NAMALWA (cell line): Measurements from ENCODE around the gene BMPR1A.

Source experiments
- DNase-seq: peaks from one replicate; pipeline ENCODE4 v3.0.0-alpha.2; 2015; ENCODE audit warnings: low spot score

Gene BMPR1A

GRCh38 chr10:86765548-86765947 lies 9.1 kb downstream of the BMPR1A start:
- no peak for DNase-seq

GRCh38 chr10:86768412-86769062 lies 12.1 kb downstream of the BMPR1A start:
- no peak for DNase-seq

GRCh38 chr10:86769991-86770390 lies 13.6 kb downstream of the BMPR1A start:
- no peak for DNase-seq

GRCh38 chr10:86770412-86770960 lies 14.1 kb downstream of the BMPR1A start:
- DNase-seq: peak; percentile 24

- DNase-seq: no peak
These were observed 17.1 kb downstream of the BMPR1A start for GRCh38 chr10:86773498-86773897.

- no peak for DNase-seq
These were observed 18.8 kb downstream of the BMPR1A start for GRCh38 chr10:86775056-86775869.

GRCh38 chr10:86775870-86776180 lies 19.4 kb downstream of the BMPR1A start:
- no peak for DNase-seq

GRCh38 chr10:86779220-86780017 lies 23.0 kb downstream of the BMPR1A start:
- no peak for DNase-seq

- DNase-seq: peak; percentile 53
These were observed 26.4 kb downstream of the BMPR1A start for GRCh38 chr10:86782701-86783418.

- no peak for DNase-seq
These were observed 28.6 kb downstream of the BMPR1A start for GRCh38 chr10:86785037-86785436.

- no peak for DNase-seq
These were observed 29.5 kb downstream of the BMPR1A start for GRCh38 chr10:86785968-86786367.

GRCh38 chr10:86786368-86786767 lies 29.9 kb downstream of the BMPR1A start:
- no peak for DNase-seq

GRCh38 chr10:86790394-86790793 lies 34.0 kb downstream of the BMPR1A start:
- DNase-seq: no peak

- no peak for DNase-seq
These were observed 36.2 kb downstream of the BMPR1A start for GRCh38 chr10:86792461-86793167.

GRCh38 chr10:86793696-86794095 lies 37.3 kb downstream of the BMPR1A start:
- DNase-seq: no peak

GRCh38 chr10:86795353-86795752 lies 38.9 kb downstream of the BMPR1A start:
- DNase-seq: no peak

GRCh38 chr10:86798025-86798424 lies 41.6 kb downstream of the BMPR1A start:
- DNase-seq: no peak

- DNase-seq: peak; percentile 45
These were observed 42.2 kb downstream of the BMPR1A start for GRCh38 chr10:86798611-86799010.

GRCh38 chr10:86799188-86799845 lies 42.9 kb downstream of the BMPR1A start:
- DNase-seq: no peak

- DNase-seq: no peak
These were observed 45.6 kb downstream of the BMPR1A start for GRCh38 chr10:86801995-86802394.
